Tibial artery (tissue), 4 donors: ENCODE data around the gene PVALB.

Source experiments
- DNase-seq, 2 donors: peaks; one replicate each; pipeline ENCODE4 v3.0.0-alpha.2; 2019
- H3K27ac ChIP-seq, 2 donors: fragments of 200-600 bp; sonication (generic) in 1 of 2; 1 replicate in 1 of 2; 2 replicates in 1 of 2; pipeline ENCODE4 v1.5.1; 2018 to 2019; ENCODE audit warnings: mild to moderate bottlenecking in 1 of 2
- H3K27me3 ChIP-seq, 2 donors: fragments of 200-600 bp; sonication (generic) in 1 of 2; one replicate each; pipeline versions ENCODE4 v1.5.1 to v1.6.0; 2016 to 2019
- H3K36me3 ChIP-seq, 3 donors: fragments of 200-600 bp; sonication (generic) in 2 of 3; one replicate each; pipeline ENCODE4 v1.5.1; 2016 to 2019; ENCODE audit warnings: mild to moderate bottlenecking in 2 of 3
- H3K4me1 ChIP-seq, 4 donors: fragments of 200-600 bp; sonication (generic) in 2 of 4; 1 replicate in 3 of 4; 2 replicates in 1 of 4; pipeline ENCODE4 v1.5.1; 2016 to 2019
- H3K4me3 ChIP-seq, 2 donors: fragments of 200-600 bp; sonication (generic) in 1 of 2; 1 replicate in 1 of 2; 2 replicates in 1 of 2; pipeline ENCODE4 v1.5.1; 2018 to 2019; ENCODE audit warnings: mild to moderate bottlenecking in 2 of 2
- H3K9me3 ChIP-seq, 3 donors: fragments of 200-600 bp; sonication (generic) in 1 of 3; one replicate each; pipeline ENCODE4 v1.5.1; 2016 to 2019
- CTCF ChIP-seq, 2 experiments: fragments of 200-600 bp in 1 of 2; fragments of 450-650 bp in 1 of 2; IDR thresholded peaks; one replicate each; pipeline ENCODE4 v1.5.1; 2017 to 2019; ENCODE audit warnings: antibody characterized with exemption in 2 of 2, mild to moderate bottlenecking in 1 of 2, moderate library complexity in 1 of 2
- intact Hi-C: fragments of 100-400 bp; cut with DNase I; formaldehyde crosslinking; loops from one replicate; pipeline ENCODE4 v1.15.0; 2023; ENCODE audit warnings: low total_unique reads

Gene PVALB

GRCh38 chr22:36803358-36803757 is 13.5 kb downstream of the PVALB start:
- no peak for DNase-seq
- H3K9me3 ChIP-seq: no peaks in the 10 kb centered on the region
- no peak overlapping the region for H3K4me3 ChIP-seq
- H3K27ac ChIP-seq: no peak overlapping the region
- H3K36me3 ChIP-seq: no peaks in the 10 kb centered on the region
- intact Hi-C loops: no loop called here
- peaks cover 0 to 58% of the 10 kb centered on the region in 2 donors for H3K27me3 ChIP-seq
- TF ChIP-seq CTCF (IDR thresholded peaks at IDR 0.05): no peak
- H3K4me1 ChIP-seq: no peaks in the 10 kb centered on the region

- intact Hi-C loops: no loop called here
- H3K27ac ChIP-seq: no peak overlapping the region
- no peaks in the 10 kb centered on the region for H3K4me1 ChIP-seq
- no peak for DNase-seq
- TF ChIP-seq CTCF (IDR thresholded peaks at IDR 0.05): no peak
- H3K27me3 ChIP-seq: peaks cover 0 to 49% of the 10 kb centered on the region in 2 donors
- no peaks in the 10 kb centered on the region for H3K9me3 ChIP-seq
- H3K36me3 ChIP-seq: no peaks in the 10 kb centered on the region
- H3K4me3 ChIP-seq: no peak overlapping the region
These were observed 18.2 kb downstream of the PVALB start for GRCh38 chr22:36798674-36799066.

- H3K27ac ChIP-seq: no peak overlapping the region
- no peaks in the 10 kb centered on the region for H3K4me1 ChIP-seq
- H3K4me3 ChIP-seq: no peak overlapping the region
- H3K27me3 ChIP-seq: peaks cover 0 to 49% of the 10 kb centered on the region in 2 donors
- H3K36me3 ChIP-seq: no peaks in the 10 kb centered on the region
- intact Hi-C loops: no loop called here
- TF ChIP-seq CTCF (IDR thresholded peaks at IDR 0.05): no peak
- no peaks in the 10 kb centered on the region for H3K9me3 ChIP-seq
- no peak for DNase-seq
These were observed 18.7 kb downstream of the PVALB start for GRCh38 chr22:36797911-36798673.

DNA sequence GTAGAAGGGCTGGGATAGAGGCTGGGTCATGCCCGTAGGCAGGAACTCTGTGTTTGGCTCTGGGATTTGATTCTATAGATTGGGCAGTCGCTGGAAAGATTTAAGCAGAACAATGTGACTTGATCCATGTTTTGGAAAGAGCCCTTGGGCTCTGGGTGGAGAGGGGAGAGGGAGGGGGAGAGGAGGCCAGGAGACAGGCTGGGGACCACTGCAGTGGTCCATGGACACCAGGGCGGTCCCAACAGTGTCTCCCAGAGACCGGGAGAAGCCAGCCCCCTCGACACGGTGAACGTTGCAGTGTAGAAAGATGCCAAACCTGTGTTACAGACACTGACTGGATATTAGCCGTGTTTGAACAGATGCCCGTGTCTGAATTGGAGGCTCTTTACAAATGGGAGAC is 19.5 kb downstream of the PVALB start:
- no peaks in the 10 kb centered on the region for H3K4me1 ChIP-seq
- H3K27me3 ChIP-seq: peaks cover 0 to 47% of the 10 kb centered on the region in 2 donors
- TF ChIP-seq CTCF (IDR thresholded peaks at IDR 0.05): no peak
- no peaks in the 10 kb centered on the region for H3K36me3 ChIP-seq
- no peak for DNase-seq
- H3K4me3 ChIP-seq: no peak overlapping the region
- no peak overlapping the region for H3K27ac ChIP-seq
- intact Hi-C loops: no loop called here
- no peaks in the 10 kb centered on the region for H3K9me3 ChIP-seq

DNA sequence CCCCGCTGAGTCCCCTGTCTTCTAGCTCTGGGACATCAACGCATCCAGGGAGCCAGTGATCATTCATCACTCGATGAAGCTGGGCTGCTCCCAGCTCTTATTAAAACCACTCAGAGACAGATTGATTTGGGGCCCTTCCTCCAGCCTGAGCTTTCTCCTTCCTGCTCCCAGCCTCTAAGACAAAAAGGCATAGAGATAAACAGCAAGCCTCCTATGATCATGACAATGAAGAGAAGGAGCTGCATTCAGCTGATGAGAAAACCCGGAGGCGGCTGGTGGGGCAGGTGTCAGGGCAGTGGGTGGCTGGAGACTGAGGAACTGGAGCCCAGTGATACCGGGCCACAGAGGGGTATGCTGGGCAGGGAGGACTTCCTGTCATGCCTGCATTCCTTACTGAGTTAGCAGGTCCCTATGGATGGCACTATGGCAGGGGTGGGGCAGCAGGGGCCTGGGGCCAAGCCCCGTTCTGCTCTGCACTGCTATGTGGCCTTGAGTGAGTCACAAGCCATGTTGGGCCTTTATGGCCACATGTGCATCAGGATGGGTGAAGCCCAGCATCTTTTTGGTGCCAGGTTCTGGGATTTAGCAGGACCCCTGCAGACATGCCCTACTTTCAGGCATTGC is 20.2 kb downstream of the PVALB start:
- intact Hi-C loops: no loop called here
- Histone ChIP-seq H3K27ac (no peak overlapping the region), H3K9me3 (no peaks in the 10 kb centered on the region), H3K4me1 (no peaks in the 10 kb centered on the region), H3K4me3 (no peak overlapping the region), H3K36me3 (no peaks in the 10 kb centered on the region), H3K27me3 (peaks cover 0 to 55% of the 10 kb centered on the region in 2 donors)
- DNase-seq: no peak
- TF ChIP-seq CTCF (IDR thresholded peaks at IDR 0.05): no peak
